ENCODE data around the gene TNFRSF13B.
"Not testable (repeated sequence)": the region's sequence is repeated elsewhere in the genome, so short reads cannot be mapped to it uniquely, and the experiment has no call there.

Gene TNFRSF13B

DNA sequence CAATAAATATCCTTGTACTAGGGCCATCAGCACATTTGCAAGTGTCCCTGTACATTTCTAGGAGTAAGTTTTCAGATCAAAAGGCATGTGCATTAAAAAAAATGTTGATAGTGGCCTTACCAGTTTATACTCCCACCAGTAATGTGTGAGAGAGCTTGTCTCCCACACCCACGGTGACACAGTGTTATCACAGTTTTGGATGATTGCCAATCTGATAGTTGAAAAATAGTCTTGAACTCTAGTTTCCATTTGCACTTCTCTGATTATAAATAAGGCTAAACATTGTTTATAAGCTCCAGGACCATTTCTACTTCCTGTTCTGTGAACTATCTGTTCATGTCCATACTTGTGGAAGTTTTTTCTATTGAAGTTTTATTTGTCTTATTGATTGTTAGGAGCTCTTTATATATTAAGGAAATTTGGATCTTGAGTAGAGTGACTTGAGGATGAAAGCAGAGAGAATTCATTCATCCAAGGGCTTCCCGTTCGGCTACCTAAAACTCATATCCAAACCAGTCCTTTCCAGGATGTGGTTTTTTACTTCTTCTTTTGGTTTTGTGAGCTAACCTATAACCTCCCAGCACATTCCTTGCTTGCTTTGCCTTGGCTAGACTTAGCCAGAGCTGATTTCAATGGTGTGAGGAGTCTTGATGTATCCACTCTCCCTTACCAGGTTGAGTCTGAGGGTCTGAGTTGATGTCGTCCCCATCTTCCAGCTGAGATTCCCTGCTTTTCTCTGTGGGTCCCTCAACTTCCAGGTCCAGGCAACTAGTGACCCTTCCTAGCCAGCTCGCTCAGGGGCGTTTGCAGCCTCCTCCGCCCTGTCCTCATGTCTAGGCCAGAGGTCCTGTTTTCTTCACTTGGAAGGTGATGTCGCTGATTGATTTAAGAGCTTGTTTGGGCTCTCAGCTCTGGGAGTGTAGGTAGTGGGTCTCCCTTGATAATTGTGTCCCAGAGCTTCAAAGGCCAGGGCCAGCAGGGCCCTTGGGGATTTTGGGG is 44.6 kb upstream of the TNFRSF13B start:
- not testable (repeated sequence) for H3K4me1 ChIP-seq (ENCODE audit: low read length); H3K9ac ChIP-seq (ENCODE audit: low read length); H3K27me3 ChIP-seq (ENCODE audit: low read depth, low read length); H3K27ac ChIP-seq (ENCODE audit: low read length); H3K79me2 ChIP-seq (ENCODE audit: low read length); H2AFZ ChIP-seq (ENCODE audit: low read depth, low read length); H3K4me2 ChIP-seq (ENCODE audit: low read length); H3K9me3 ChIP-seq (ENCODE audit: insufficient read depth, low read length); H3K36me3 ChIP-seq (replicated peaks; ENCODE audit: low read depth, low read length); H3K4me3 ChIP-seq (ENCODE audit: low read length); H4K20me1 ChIP-seq (ENCODE audit: insufficient read depth, low read length)

GRCh38 chr17:17015230-17015629 is 43.3 kb upstream of the TNFRSF13B start:
- H4K20me1 ChIP-seq (ENCODE audit: insufficient read depth, low read length), result no peaks in the 10 kb centered on the region
- H3K27ac ChIP-seq (ENCODE audit: low read length), result no peak overlapping the region
- no peaks in the 10 kb centered on the region for H3K36me3 ChIP-seq (replicated peaks; ENCODE audit: low read depth, low read length)
- H3K4me1 ChIP-seq (ENCODE audit: low read length), result peaks cover 4% of the 10 kb centered on the region; the same call in 1 of the 2 replicates
- no peaks in the 10 kb centered on the region for H3K79me2 ChIP-seq (ENCODE audit: low read length)
- H3K27me3 ChIP-seq (ENCODE audit: low read depth, low read length), result no peaks in the 10 kb centered on the region
- TF ChIP-seq, protein P1, sequence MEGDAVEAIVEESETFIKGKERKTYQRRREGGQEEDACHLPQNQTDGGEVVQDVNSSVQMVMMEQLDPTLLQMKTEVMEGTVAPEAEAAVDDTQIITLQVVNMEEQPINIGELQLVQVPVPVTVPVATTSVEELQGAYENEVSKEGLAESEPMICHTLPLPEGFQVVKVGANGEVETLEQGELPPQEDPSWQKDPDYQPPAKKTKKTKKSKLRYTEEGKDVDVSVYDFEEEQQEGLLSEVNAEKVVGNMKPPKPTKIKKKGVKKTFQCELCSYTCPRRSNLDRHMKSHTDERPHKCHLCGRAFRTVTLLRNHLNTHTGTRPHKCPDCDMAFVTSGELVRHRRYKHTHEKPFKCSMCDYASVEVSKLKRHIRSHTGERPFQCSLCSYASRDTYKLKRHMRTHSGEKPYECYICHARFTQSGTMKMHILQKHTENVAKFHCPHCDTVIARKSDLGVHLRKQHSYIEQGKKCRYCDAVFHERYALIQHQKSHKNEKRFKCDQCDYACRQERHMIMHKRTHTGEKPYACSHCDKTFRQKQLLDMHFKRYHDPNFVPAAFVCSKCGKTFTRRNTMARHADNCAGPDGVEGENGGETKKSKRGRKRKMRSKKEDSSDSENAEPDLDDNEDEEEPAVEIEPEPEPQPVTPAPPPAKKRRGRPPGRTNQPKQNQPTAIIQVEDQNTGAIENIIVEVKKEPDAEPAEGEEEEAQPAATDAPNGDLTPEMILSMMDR (IDR thresholded peaks at IDR 0.05; ENCODE audit: low read depth, low read length), result no peak
- no peak for TF ChIP-seq EZH2phosphoT487 (IDR thresholded peaks at IDR 0.05; ENCODE audit: low read depth)
- no peaks in the 10 kb centered on the region for H3K9me3 ChIP-seq (ENCODE audit: insufficient read depth, low read length)
- no peak overlapping the region for H2AFZ ChIP-seq (ENCODE audit: low read depth, low read length)
- no peak overlapping the region for H3K4me2 ChIP-seq (ENCODE audit: low read length)
- H3K4me3 ChIP-seq (ENCODE audit: low read length), result no peak overlapping the region
- H3K9ac ChIP-seq (ENCODE audit: low read length), result no peak overlapping the region

DNA sequence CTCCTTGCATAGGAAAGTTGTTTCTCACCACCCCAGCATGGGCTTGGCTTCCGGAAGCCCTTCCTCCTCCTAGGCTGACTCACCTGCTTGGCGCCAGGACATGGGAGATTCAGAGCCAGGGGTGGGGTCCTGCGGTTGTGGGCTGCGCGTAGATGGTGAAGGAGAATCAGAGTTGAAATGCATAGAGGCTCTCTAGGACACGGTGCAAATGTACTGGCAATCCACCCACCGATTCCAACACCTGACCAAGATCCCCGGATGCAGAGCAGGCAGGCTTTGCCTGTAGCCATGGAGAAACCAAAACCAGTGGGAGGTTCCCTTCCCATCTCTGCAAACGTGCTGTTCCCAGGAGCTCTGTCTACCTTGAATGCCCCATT is 42.8 kb upstream of the TNFRSF13B start:
- not testable (repeated sequence) for H3K4me1 ChIP-seq (ENCODE audit: low read length)

DNA sequence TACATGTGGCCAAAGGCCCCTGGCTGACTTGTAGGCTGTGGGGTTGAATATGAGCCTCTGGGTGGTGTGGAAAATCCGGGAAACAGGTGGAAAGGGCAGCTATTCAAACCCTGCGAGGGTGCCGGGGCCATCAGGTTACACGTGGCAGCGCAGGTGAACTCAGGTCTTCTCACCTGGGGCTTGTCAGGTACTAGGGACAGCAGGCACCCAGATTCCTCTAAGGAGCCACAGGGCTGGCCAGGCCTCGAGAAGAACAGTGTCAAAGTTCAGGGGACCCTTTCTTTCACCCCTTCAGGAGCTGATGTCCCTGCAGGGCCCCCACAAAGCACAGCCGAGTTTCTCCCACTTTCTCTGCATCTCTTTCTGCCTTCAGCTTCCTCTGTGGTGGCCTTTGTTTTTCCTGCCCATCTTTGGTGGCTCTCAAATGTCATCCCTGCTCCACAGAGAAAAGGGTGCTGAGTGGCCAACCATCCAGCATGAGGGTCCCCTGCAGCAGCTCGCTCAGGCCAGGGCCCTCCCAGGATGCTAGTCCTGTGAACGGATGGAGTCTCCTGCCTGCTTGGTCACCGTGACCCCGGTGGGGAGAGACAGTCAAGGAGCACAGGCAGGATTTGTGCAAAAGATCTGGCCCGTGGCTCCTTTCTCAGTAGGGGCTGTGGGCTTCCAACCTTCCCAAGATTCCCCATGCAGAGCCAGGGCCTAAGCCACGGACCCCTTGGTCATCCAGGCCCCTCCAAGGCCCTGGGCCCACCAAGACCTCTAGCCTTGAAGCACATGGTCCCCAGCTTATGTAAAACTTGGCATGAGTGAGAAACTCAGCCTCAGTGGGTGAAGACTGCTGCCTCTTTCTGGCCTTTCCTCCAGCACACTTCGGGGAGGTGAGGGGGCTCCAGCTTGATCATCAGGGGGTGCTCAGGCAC is 42.2 kb upstream of the TNFRSF13B start:
- H3K79me2 ChIP-seq (ENCODE audit: low read length); H3K9me3 ChIP-seq (ENCODE audit: insufficient read depth, low read length); H3K36me3 ChIP-seq (replicated peaks; ENCODE audit: low read depth, low read length); H3K27ac ChIP-seq (ENCODE audit: low read length); H3K27me3 ChIP-seq (ENCODE audit: low read depth, low read length); H3K4me2 ChIP-seq (ENCODE audit: low read length); H3K4me1 ChIP-seq (ENCODE audit: low read length); H3K4me3 ChIP-seq (ENCODE audit: low read length); H2AFZ ChIP-seq (ENCODE audit: low read depth, low read length); H3K9ac ChIP-seq (ENCODE audit: low read length); H4K20me1 ChIP-seq (ENCODE audit: insufficient read depth, low read length): not testable (repeated sequence)

More for the DNA sequence above, 42.8 kb upstream of the TNFRSF13B start:
- H3K4me3 ChIP-seq (ENCODE audit: low read length); H3K27me3 ChIP-seq (ENCODE audit: low read depth, low read length); H4K20me1 ChIP-seq (ENCODE audit: insufficient read depth, low read length); H3K9me3 ChIP-seq (ENCODE audit: insufficient read depth, low read length); H3K9ac ChIP-seq (ENCODE audit: low read length); H2AFZ ChIP-seq (ENCODE audit: low read depth, low read length); H3K79me2 ChIP-seq (ENCODE audit: low read length); H3K36me3 ChIP-seq (replicated peaks; ENCODE audit: low read depth, low read length); H3K27ac ChIP-seq (ENCODE audit: low read length); H3K4me2 ChIP-seq (ENCODE audit: low read length): not testable (repeated sequence)

GRCh38 chr17:17011043-17011907 is 39.4 kb upstream of the TNFRSF13B start:
- H3K27me3 ChIP-seq (ENCODE audit: low read depth, low read length); H3K79me2 ChIP-seq (ENCODE audit: low read length); H3K4me2 ChIP-seq (ENCODE audit: low read length); H4K20me1 ChIP-seq (ENCODE audit: insufficient read depth, low read length); H3K36me3 ChIP-seq (replicated peaks; ENCODE audit: low read depth, low read length); H2AFZ ChIP-seq (ENCODE audit: low read depth, low read length); H3K9me3 ChIP-seq (ENCODE audit: insufficient read depth, low read length); H3K9ac ChIP-seq (ENCODE audit: low read length); H3K27ac ChIP-seq (ENCODE audit: low read length); H3K4me1 ChIP-seq (ENCODE audit: low read length); H3K4me3 ChIP-seq (ENCODE audit: low read length): not testable (repeated sequence)

- not testable (repeated sequence) for H3K4me2 ChIP-seq (ENCODE audit: low read length); H2AFZ ChIP-seq (ENCODE audit: low read depth, low read length); H4K20me1 ChIP-seq (ENCODE audit: insufficient read depth, low read length); H3K36me3 ChIP-seq (replicated peaks; ENCODE audit: low read depth, low read length); H3K27me3 ChIP-seq (ENCODE audit: low read depth, low read length); H3K4me1 ChIP-seq (ENCODE audit: low read length); H3K4me3 ChIP-seq (ENCODE audit: low read length); H3K79me2 ChIP-seq (ENCODE audit: low read length); H3K9ac ChIP-seq (ENCODE audit: low read length); H3K9me3 ChIP-seq (ENCODE audit: insufficient read depth, low read length); H3K27ac ChIP-seq (ENCODE audit: low read length)
Measured at GRCh38 chr17:17010545-17011034, 38.7 kb upstream of the TNFRSF13B start.

- H3K9ac ChIP-seq (ENCODE audit: low read length); H3K27ac ChIP-seq (ENCODE audit: low read length); H3K4me2 ChIP-seq (ENCODE audit: low read length); H3K4me3 ChIP-seq (ENCODE audit: low read length); H3K36me3 ChIP-seq (replicated peaks; ENCODE audit: low read depth, low read length); H3K9me3 ChIP-seq (ENCODE audit: insufficient read depth, low read length); H2AFZ ChIP-seq (ENCODE audit: low read depth, low read length); H3K79me2 ChIP-seq (ENCODE audit: low read length); H4K20me1 ChIP-seq (ENCODE audit: insufficient read depth, low read length); H3K27me3 ChIP-seq (ENCODE audit: low read depth, low read length); H3K4me1 ChIP-seq (ENCODE audit: low read length): not testable (repeated sequence)
Measured at GRCh38 chr17:17009972-17010371, 38.1 kb upstream of the TNFRSF13B start.

Data from OCI-LY3 (cell line).